Urinary bladder (tissue), 4 donors: ENCODE results near the gene KIAA1958. TPM values are rescaled to one million over a fixed set of nuclear protein-coding genes. Genes with fewer than 3 reads are reported as not detected.

Source experiments
- DNase-seq: peaks from one replicate; pipeline ENCODE4 v3.0.0-alpha.2; 2015; ENCODE audit errors: extremely low spot score
- H3K27ac ChIP-seq: one replicate; pipeline ENCODE4 v1.5.1; 2013; ENCODE audit warnings: low read depth, mild to moderate bottlenecking, moderate library complexity
- H3K36me3 ChIP-seq: one replicate; pipeline ENCODE4 v1.6.1; 2013; ENCODE audit warnings: mild to moderate bottlenecking, moderate library complexity; ENCODE audit not compliant: insufficient read depth
- H3K4me1 ChIP-seq: one replicate; pipeline ENCODE4 v1.6.1; 2013; ENCODE audit warnings: mild to moderate bottlenecking, moderate library complexity; ENCODE audit not compliant: insufficient read depth
- H3K4me3 ChIP-seq: one replicate; pipeline ENCODE4 v1.5.1; 2013; ENCODE audit warnings: low read depth, low read length
- WGBS: extraction: QIAGEN DNeasy Blood & Tissue Kit; methylation state at CpG from one replicate; pipeline ENCODE4 v1.1.7; 2013; 5-methylcytosine and 5-hydroxymethylcytosine counted together
- polyA plus RNA-seq: library from polyadenylated mRNA; stranded (reverse); fragments of 200-250 nt; gene quantifications from one replicate; pipeline ENCODE4 v1.2.3, GENCODE V29; 2013
- total RNA-seq: library from RNA; depleted of rRNA; stranded (reverse); fragments of >200 nt; gene quantifications from one replicate; pipeline ENCODE4 v1.2.3, GENCODE V29; 2014
- donor health status: healthy with polysubstance abuse.
- donor health status: healthy.

KIAA1958 gene
- total and polyA plus RNA-seq, 2 donors: 1.3 to 11.3 TPM

DNA sequence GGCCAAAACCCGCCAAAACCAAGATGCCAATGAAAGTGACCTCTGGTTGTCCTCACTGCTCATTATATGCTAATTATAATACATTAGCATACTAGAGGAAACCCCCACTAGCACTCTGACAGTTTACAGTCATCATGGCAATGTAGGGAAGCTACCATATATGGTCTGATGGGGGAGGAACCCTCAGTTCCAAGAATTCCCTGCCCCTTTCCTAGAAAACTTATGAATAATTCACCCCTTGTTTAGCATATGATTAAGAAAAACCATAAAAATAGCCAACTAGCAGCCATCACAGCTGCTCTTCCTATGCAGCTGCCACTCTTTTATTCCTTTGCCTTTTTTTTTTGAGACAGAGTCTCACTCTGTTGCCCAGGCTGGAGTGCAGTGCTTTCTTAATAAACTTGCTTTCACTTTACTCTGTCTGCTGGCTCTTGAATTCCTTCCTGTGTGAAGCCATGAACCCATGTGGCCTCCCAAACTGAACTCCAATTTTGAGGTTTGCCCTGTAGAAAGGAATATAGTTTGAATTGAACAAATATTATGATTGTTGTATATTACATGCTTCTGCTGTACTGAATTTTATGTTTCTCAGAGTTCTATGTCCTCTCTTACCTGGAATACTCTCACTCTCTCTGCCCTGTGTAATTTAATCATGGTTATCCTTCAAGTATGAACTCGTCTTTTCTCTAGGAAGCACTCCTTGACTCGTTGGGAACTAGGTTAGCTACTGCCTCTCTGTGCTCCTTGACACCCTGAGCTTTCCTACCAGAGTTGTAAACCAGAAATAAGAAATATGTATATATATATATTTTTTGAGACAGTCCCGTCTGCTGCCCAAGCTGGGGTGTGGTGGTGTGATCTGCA is 59.8 kb downstream of the KIAA1958 start:
- H3K27ac ChIP-seq: no peak overlapping the region
- DNase-seq: no peak
- H3K4me1 ChIP-seq: no peaks in the 10 kb centered on the region
- H3K36me3 ChIP-seq: no peaks in the 10 kb centered on the region
- WGBS: 66% methylated on average over 4 of the region's 4 CpGs
- H3K4me3 ChIP-seq: no peak overlapping the region

GRCh38 chr9:112548051-112548440 is 61.4 kb downstream of the KIAA1958 start:
- H3K4me1 ChIP-seq: no peaks in the 10 kb centered on the region
- H3K36me3 ChIP-seq: no peaks in the 10 kb centered on the region
- 94% methylated on average over 4 of the region's 4 CpGs for WGBS
- no peak overlapping the region for H3K27ac ChIP-seq
- no peak for DNase-seq
- no peak overlapping the region for H3K4me3 ChIP-seq

- H3K36me3 ChIP-seq: no peaks in the 10 kb centered on the region
- no peaks in the 10 kb centered on the region for H3K4me1 ChIP-seq
- no peak overlapping the region for H3K4me3 ChIP-seq
- WGBS: 63% methylated on average over 4 of the region's 4 CpGs
- H3K27ac ChIP-seq: no peak overlapping the region
- no peak for DNase-seq
Observed at GRCh38 chr9:112548836-112549595, 62.4 kb downstream of the KIAA1958 start.

GRCh38 chr9:112550531-112550930 is 63.9 kb downstream of the KIAA1958 start:
- Histone ChIP-seq H3K4me3 (no peak overlapping the region), H3K27ac (no peak overlapping the region), H3K36me3 (no peaks in the 10 kb centered on the region), H3K4me1 (no peaks in the 10 kb centered on the region)
- WGBS: 91% methylated on average over 4 of the region's 4 CpGs
- no peak for DNase-seq

GRCh38 chr9:112551641-112552040 is 65.0 kb downstream of the KIAA1958 start:
- Histone ChIP-seq H3K4me3 (no peak overlapping the region), H3K36me3 (no peaks in the 10 kb centered on the region), H3K27ac (no peak overlapping the region), H3K4me1 (no peaks in the 10 kb centered on the region)
- WGBS: 91% methylated on average over 1 of the region's 1 CpG
- DNase-seq: no peak

DNA sequence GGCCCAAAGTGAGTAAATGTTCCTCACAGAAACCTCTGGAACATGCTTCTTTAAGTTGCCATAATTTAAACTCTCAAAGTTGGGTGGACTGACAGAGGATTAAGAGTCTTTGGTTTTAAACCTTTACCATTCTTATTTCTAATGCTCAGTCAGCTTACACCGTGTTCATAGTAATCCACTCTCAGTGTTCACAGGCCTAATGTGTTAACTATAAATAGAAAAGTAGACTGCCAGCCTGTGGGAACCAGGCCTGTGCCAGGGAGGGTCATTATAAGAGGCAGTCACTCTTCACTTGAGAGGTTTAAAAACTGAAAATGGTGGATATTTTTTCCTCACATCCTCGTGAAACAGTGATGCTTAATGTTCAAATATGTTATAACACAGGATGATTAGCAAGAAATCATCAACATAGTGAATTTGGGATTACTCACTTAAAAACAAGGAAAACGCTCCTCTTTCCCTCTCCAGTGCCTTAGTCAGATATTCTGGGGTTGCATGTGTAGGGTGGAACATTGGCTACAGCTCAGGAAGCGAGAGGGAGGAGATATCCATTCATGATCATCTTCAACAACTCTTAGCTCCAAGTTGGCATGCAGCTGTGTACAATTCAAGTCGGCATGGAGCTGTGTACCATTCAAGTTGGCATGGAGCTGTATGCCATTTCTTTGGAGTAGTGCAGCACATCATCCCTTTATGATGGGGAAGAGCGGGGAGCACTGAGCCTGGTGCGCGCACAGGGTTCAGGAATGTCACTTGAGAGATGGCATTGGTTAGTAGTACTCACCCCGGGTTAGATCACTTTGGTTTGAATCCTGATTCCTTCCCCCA is 65.8 kb downstream of the KIAA1958 start:
- 75% methylated on average over 9 of the region's 9 CpGs for WGBS
- DNase-seq: no peak
- H3K4me3 ChIP-seq: no peak overlapping the region
- no peaks in the 10 kb centered on the region for H3K4me1 ChIP-seq
- no peaks in the 10 kb centered on the region for H3K36me3 ChIP-seq
- H3K27ac ChIP-seq: no peak overlapping the region

DNA sequence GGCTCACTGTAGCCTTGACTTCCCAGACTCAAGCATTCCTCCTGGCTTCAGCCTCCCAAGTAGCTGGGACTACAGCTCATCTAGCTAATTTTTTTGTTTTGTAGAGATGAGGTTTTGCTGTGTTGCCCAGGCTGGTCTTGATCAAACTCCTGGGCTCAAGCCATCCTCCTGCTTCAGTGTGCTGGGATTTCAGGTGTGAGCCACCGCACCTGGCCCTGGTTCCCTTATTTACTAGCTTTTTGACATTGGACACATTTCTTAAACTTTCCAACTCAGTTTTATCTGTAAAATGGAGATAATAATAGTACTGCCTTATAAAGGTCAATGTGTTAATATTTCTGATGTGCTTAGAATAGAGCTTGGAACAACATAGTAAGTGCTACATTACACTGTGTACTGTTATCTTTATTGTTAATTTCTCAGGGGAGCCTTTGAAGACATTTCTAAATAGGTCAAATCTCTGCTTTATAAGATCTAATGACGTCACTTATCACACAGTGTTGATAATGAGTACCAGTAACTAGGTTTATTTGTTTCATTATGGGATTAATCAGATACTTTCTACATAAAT is 66.7 kb downstream of the KIAA1958 start:
- no peak overlapping the region for H3K4me3 ChIP-seq
- no peaks in the 10 kb centered on the region for H3K36me3 ChIP-seq
- DNase-seq: no peak
- no peak overlapping the region for H3K27ac ChIP-seq
- 65% methylated on average over 2 of the region's 2 CpGs for WGBS
- H3K4me1 ChIP-seq: no peaks in the 10 kb centered on the region

DNA sequence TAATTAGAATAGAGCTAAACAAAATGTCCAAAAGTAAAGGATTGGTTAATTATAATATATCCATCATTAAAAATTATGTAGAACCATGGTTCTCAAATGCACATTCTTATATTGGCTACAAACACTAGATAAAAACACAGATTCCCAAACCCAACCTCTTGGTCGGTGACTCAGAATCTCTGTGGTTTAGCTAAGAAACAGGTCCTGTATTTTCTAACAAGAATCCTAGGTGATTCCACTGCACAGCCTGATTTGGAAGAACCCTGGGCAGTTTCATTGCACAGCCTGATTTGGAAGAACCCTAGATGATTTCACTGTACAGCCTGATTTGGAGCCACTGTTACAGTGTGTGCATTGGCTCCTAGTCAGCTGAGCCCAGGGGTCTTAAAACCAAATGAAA is 67.9 kb downstream of the KIAA1958 start:
- WGBS: 91% methylated on average over 1 of the region's 1 CpG
- no peak overlapping the region for H3K27ac ChIP-seq

GRCh38 chr9:112555101-112555643 is 68.5 kb downstream of the KIAA1958 start:
- Histone ChIP-seq H3K27ac (no peak overlapping the region), H3K4me1 (no peaks in the 10 kb centered on the region), H3K4me3 (no peak overlapping the region), H3K36me3 (no peaks in the 10 kb centered on the region)
- 98% methylated on average over 3 of the region's 3 CpGs for WGBS
- no peak for DNase-seq

More for the DNA sequence above, 67.9 kb downstream of the KIAA1958 start:
- H3K4me1 ChIP-seq: no peaks in the 10 kb centered on the region
- DNase-seq: no peak
- no peak overlapping the region for H3K4me3 ChIP-seq
- H3K36me3 ChIP-seq: no peaks in the 10 kb centered on the region

GRCh38 chr9:112555844-112556482 is 69.3 kb downstream of the KIAA1958 start:
- H3K27ac ChIP-seq: no peak overlapping the region
- no peak overlapping the region for H3K4me3 ChIP-seq
- no peak for DNase-seq
- H3K4me1 ChIP-seq: no peaks in the 10 kb centered on the region
- WGBS: 94% methylated on average over 9 of the region's 9 CpGs
- no peaks in the 10 kb centered on the region for H3K36me3 ChIP-seq

DNA sequence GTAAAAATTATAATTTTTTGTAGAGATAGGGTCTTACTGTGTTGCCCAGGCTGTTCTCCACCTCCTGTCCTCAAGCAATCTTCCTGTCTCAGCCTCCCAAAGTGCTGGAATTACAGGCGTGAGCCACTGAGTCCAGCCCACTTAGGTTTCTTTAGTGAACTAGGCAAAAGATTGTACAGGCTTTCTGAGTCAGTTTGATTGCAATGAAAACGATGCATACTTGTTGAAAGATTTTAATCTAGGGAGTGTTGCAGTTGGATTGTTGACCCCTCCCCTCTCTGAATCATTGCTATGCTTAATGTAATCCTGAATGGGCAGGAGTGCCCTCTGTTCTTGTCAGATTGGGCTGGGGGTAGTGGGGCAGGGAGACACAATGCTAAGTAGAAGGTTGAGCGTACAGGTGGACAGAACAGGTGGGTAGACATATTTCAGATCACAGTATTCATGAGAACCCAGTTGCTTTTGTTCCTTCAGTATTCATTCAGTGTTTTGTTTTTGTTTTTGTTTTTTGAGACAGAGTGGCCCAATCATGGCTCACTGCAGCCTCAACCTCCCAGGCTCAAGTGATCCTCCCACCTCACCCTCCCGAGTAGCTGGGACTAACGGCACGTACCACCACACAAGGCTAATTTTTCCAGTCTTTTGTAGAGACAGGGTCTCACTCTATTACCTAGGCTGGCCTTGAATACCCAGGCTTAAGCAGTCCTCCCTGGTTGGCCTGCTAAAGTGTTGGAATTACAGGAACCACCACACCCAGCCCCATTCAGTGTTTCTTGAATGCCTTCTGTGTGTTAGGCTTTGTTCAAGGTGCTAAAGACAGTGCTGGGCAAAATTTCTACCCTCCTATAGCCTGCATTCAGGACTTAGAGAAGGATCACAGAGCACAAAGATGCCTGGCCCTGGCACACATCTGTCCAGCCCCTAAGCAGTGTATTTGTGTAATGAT is 70.1 kb downstream of the KIAA1958 start:
- Histone ChIP-seq H3K36me3 (no peaks in the 10 kb centered on the region), H3K4me1 (no peaks in the 10 kb centered on the region), H3K27ac (no peak overlapping the region), H3K4me3 (no peak overlapping the region)
- WGBS: 90% methylated on average over 6 of the region's 6 CpGs
- no peak for DNase-seq

GRCh38 chr9:112558476-112558875 is 71.8 kb downstream of the KIAA1958 start:
- Histone ChIP-seq H3K4me1 (no peaks in the 10 kb centered on the region), H3K36me3 (no peaks in the 10 kb centered on the region), H3K4me3 (no peak overlapping the region), H3K27ac (no peak overlapping the region)
- DNase-seq: no peak
- 84% methylated on average over 1 of the region's 1 CpG for WGBS
